DND-41 (cell line): ENCODE data around the gene WDFY3.

Source experiments
- ATAC-seq: fragments of 200-7000 bp; cut with Tn5 transposase; 3 replicates; pipeline ENCODE4 v1.9.1; 2021; ENCODE audit warnings: low read depth; ENCODE audit not compliant: insufficient read depth
- DNase-seq: peaks from one replicate; pipeline ENCODE4 v3.0.0-alpha.2; 2020
- H2AFZ ChIP-seq: 2 replicates; pipeline ENCODE4 v1.6.0; 2012; ENCODE audit warnings: low read depth, low read length
- H3K27ac ChIP-seq: 2 replicates; pipeline ENCODE4 v1.5.1; 2012; ENCODE audit warnings: low read length, inconsistent platforms
- H3K27me3 ChIP-seq: fragments of 200-600 bp; sonication (generic); 2 replicates; pipeline ENCODE4 v1.6.0; 2012; ENCODE audit warnings: low read length, mild to moderate bottlenecking, inconsistent platforms; ENCODE audit not compliant: insufficient read depth, poor library complexity
- H3K36me3 ChIP-seq: 2 replicates; pipeline ENCODE4 v1.5.1; 2012; ENCODE audit warnings: low read length, inconsistent platforms; ENCODE audit not compliant: insufficient read depth
- H3K4me1 ChIP-seq: 2 replicates; pipeline ENCODE4 v1.5.1; 2012; ENCODE audit warnings: mild to moderate bottlenecking, low read length; ENCODE audit not compliant: insufficient read depth
- H3K4me2 ChIP-seq: 2 replicates; pipeline ENCODE4 v1.6.0; 2012; ENCODE audit warnings: mild to moderate bottlenecking, moderate library complexity, low read length, inconsistent platforms; ENCODE audit not compliant: insufficient read depth
- H3K4me3 ChIP-seq, 2 experiments: fragments of 200-600 bp in 1 of 2; shearing (Covaris generic) in 1 of 2; 2 replicates each; pipeline ENCODE4 v1.5.1; 2012 to 2016; ENCODE audit warnings: inconsistent platforms in 2 of 2, low read length in 2 of 2, mild to moderate bottlenecking in 2 of 2, low read depth in 1 of 2, moderate library complexity in 1 of 2
- H3K79me2 ChIP-seq: 2 replicates; pipeline ENCODE4 v1.6.0; 2012; ENCODE audit warnings: low read length, inconsistent platforms; ENCODE audit not compliant: insufficient read depth
- H3K9ac ChIP-seq: 2 replicates; pipeline ENCODE4 v1.6.0; 2012; ENCODE audit warnings: low read depth, mild to moderate bottlenecking, inconsistent platforms, low read length, moderate library complexity
- H3K9me3 ChIP-seq: 2 replicates; pipeline ENCODE4 v1.5.1; 2012; ENCODE audit warnings: low read length, moderate library complexity, mild to moderate bottlenecking, inconsistent platforms; ENCODE audit not compliant: insufficient read depth, severe bottlenecking
- H4K20me1 ChIP-seq: 2 replicates; pipeline ENCODE4 v1.6.0; 2012; ENCODE audit warnings: low read length; ENCODE audit not compliant: insufficient read depth
- CTCF ChIP-seq: IDR thresholded peaks from 2 replicates; pipeline ENCODE4 v1.5.1; 2012; ENCODE audit warnings: borderline replicate concordance, low read length, moderate library complexity, mild to moderate bottlenecking; ENCODE audit not compliant: poor library complexity, severe bottlenecking; ENCODE audit errors: extremely low read depth
- EZH2 ChIP-seq: IDR thresholded peaks from 3 replicates; pipeline ENCODE4 v1.6.1; 2012; ENCODE audit warnings: borderline replicate concordance, low read depth, mild to moderate bottlenecking, moderate library complexity, low read length, inconsistent platforms; ENCODE audit not compliant: severe bottlenecking

Gene WDFY3

GRCh38 chr4:84995386-84995785, 28.9 kb upstream of the WDFY3 start:
- Histone ChIP-seq H3K4me2 (no peak overlapping the region), H3K4me3 (no peak overlapping the region), H3K27me3 (no peaks in the 10 kb centered on the region), H3K4me1 (no peaks in the 10 kb centered on the region), H3K36me3 (no peaks in the 10 kb centered on the region), H3K9ac (no peak overlapping the region), H3K9me3 (no peaks in the 10 kb centered on the region), H3K27ac (no peak overlapping the region), H3K79me2 (no peaks in the 10 kb centered on the region), H4K20me1 (no peaks in the 10 kb centered on the region), H2AFZ (no peak overlapping the region)
- TF ChIP-seq EZH2: no peak
- no peak for TF ChIP-seq CTCF
- DNase-seq (no peak), ATAC-seq (no peak)

- H3K27ac ChIP-seq: no peak overlapping the region
These were observed 27.8 kb upstream of the WDFY3 start for GRCh38 chr4:84994280-84994679.

GRCh38 chr4:84985952-84986351, 19.5 kb upstream of the WDFY3 start:
- Histone ChIP-seq H3K4me2 (no peak overlapping the region), H3K79me2 (no peaks in the 10 kb centered on the region), H3K9me3 (no peaks in the 10 kb centered on the region), H3K27ac (no peak overlapping the region), H3K4me1 (no peaks in the 10 kb centered on the region), H3K36me3 (no peaks in the 10 kb centered on the region), H4K20me1 (no peaks in the 10 kb centered on the region), H3K9ac (no peak overlapping the region), H2AFZ (no peak overlapping the region), H3K4me3 (no peak overlapping the region), H3K27me3 (no peaks in the 10 kb centered on the region)
- TF ChIP-seq CTCF (no peak), EZH2 (no peak)
- ATAC-seq (no peak), DNase-seq (no peak)

More at GRCh38 chr4:84994280-84994679, 27.8 kb upstream of the WDFY3 start:
- H3K36me3 ChIP-seq: no peaks in the 10 kb centered on the region
- H3K79me2 ChIP-seq: no peaks in the 10 kb centered on the region
- no peaks in the 10 kb centered on the region for H3K9me3 ChIP-seq
- H3K4me3 ChIP-seq: no peak overlapping the region
- ATAC-seq (no peak), DNase-seq (no peak)
- H4K20me1 ChIP-seq: no peaks in the 10 kb centered on the region
- H2AFZ ChIP-seq: no peak overlapping the region
- H3K4me2 ChIP-seq: no peak overlapping the region
- H3K4me1 ChIP-seq: no peaks in the 10 kb centered on the region
- H3K9ac ChIP-seq: no peak overlapping the region
- no peaks in the 10 kb centered on the region for H3K27me3 ChIP-seq
- TF ChIP-seq CTCF (no peak), EZH2 (no peak)

- Histone ChIP-seq H4K20me1 (no peaks in the 10 kb centered on the region), H3K4me2 (no peak overlapping the region), H3K9me3 (no peaks in the 10 kb centered on the region), H3K27ac (no peak overlapping the region), H3K27me3 (no peaks in the 10 kb centered on the region), H2AFZ (no peak overlapping the region), H3K36me3 (no peaks in the 10 kb centered on the region), H3K9ac (no peak overlapping the region), H3K4me3 (no peak overlapping the region), H3K4me1 (no peaks in the 10 kb centered on the region), H3K79me2 (no peaks in the 10 kb centered on the region)
- ATAC-seq (no peak), DNase-seq (no peak)
- TF ChIP-seq CTCF (no peak), EZH2 (no peak)
These were observed 10.9 kb upstream of the WDFY3 start for GRCh38 chr4:84977396-84977795.
